GM19238 (cell line): ENCODE measurements around the gene WNT3A.
"Not testable (repeated sequence)": the region's sequence is repeated elsewhere in the genome, so short reads cannot be mapped to it uniquely, and the experiment has no call there.

Experiments used
- DNase-seq: peaks from one replicate; pipeline ENCODE4 v3.0.0; 2011; ENCODE audit warnings: low spot score; ENCODE audit not compliant: insufficient read length

WNT3A gene

GRCh38 chr1:228011721-228012311 is 5.0 kb downstream of the WNT3A start:
- no peak for DNase-seq

GRCh38 chr1:228012555-228012954 is 5.8 kb downstream of the WNT3A start:
- DNase-seq = no peak

GRCh38 chr1:228013131-228013934 is 6.5 kb downstream of the WNT3A start:
- DNase-seq = no peak

GRCh38 chr1:228013935-228014930 is 7.4 kb downstream of the WNT3A start:
- DNase-seq = no peak

GRCh38 chr1:228015276-228016180 is 8.7 kb downstream of the WNT3A start:
- no peak for DNase-seq

- DNase-seq = no peak
These were observed 9.3 kb downstream of the WNT3A start for GRCh38 chr1:228016181-228016510.

GRCh38 chr1:228016653-228017355 is 10.0 kb downstream of the WNT3A start:
- DNase-seq = no peak

- no peak for DNase-seq
These were observed 10.7 kb downstream of the WNT3A start for GRCh38 chr1:228017356-228018124.

GRCh38 chr1:228018125-228018398 is 11.3 kb downstream of the WNT3A start:
- no peak for DNase-seq

- DNase-seq = no peak
These were observed 12.3 kb downstream of the WNT3A start for GRCh38 chr1:228018961-228019721.

- not testable (repeated sequence) for DNase-seq
These were observed 12.9 kb downstream of the WNT3A start for GRCh38 chr1:228019722-228020083.

GRCh38 chr1:228020686-228021354 is 14.0 kb downstream of the WNT3A start:
- no peak for DNase-seq

GRCh38 chr1:228021355-228022030 is 14.7 kb downstream of the WNT3A start:
- no peak for DNase-seq

- no peak for DNase-seq
These were observed 15.9 kb downstream of the WNT3A start for GRCh38 chr1:228022571-228023293.

GRCh38 chr1:228023294-228023639 is 16.5 kb downstream of the WNT3A start:
- DNase-seq = no peak

GRCh38 chr1:228029281-228029680 is 22.5 kb downstream of the WNT3A start:
- no peak for DNase-seq

GRCh38 chr1:228030451-228031201 is 23.8 kb downstream of the WNT3A start:
- DNase-seq = no peak
